HEK293T (cell line): ENCODE measurements around the gene SULT2B1.
A peak's percentile ranks its signal among the peaks of the same experiment; 100 is the strongest.
"Not testable (repeated sequence)": the region's sequence is repeated elsewhere in the genome, so short reads cannot be mapped to it uniquely, and the experiment has no call there.

Experiments
- CTCF ChIA-PET: fragments of 350-600 bp; formaldehyde crosslinking; extraction: SDS; loops from one replicate; lab custom pipeline; 2021; ENCODE audit warnings: antibody characterized with exemption, inconsistent platforms; lab: Yijun Ruan, JAX
- POLR2A ChIA-PET: fragments of 350-600 bp; formaldehyde crosslinking; extraction: SDS; loops from one replicate; lab custom pipeline; 2020; ENCODE audit warnings: antibody characterized with exemption, inconsistent platforms; lab: Yijun Ruan, JAX
- DNase-seq: peaks from one replicate; pipeline ENCODE4 v3.0.0; 2012; ENCODE audit warnings: mixed read lengths; ENCODE audit errors: extremely low spot score
- ARNT ChIP-seq: fragments of 450-650 bp; IDR thresholded peaks from 2 replicates; pipeline ENCODE4 v1.6.1; 2017; ENCODE audit warnings: mild to moderate bottlenecking
- BHLHE40 ChIP-seq: fragments of 450-650 bp; IDR thresholded peaks from 2 replicates; pipeline ENCODE4 v1.6.1; 2016; ENCODE audit warnings: mild to moderate bottlenecking, moderate library complexity, borderline replicate concordance
- CTBP1 ChIP-seq: fragments of 450-650 bp; IDR thresholded peaks from 2 replicates; pipeline ENCODE4 v1.6.1; 2016; ENCODE audit warnings: borderline replicate concordance
- ELF4 ChIP-seq: fragments of 450-650 bp; IDR thresholded peaks from 2 replicates; pipeline ENCODE4 v1.6.1; 2017; ENCODE audit warnings: antibody characterized with exemption
- FOXA1 ChIP-seq: fragments of 450-650 bp; IDR thresholded peaks from 2 replicates; pipeline ENCODE4 v1.6.1; 2016; ENCODE audit warnings: mild to moderate bottlenecking
- FOXK2 ChIP-seq: fragments of 450-650 bp; IDR thresholded peaks from 2 replicates; pipeline ENCODE4 v1.6.1; 2016; ENCODE audit warnings: mild to moderate bottlenecking
- FOXM1 ChIP-seq: fragments of 450-650 bp; IDR thresholded peaks from 2 replicates; pipeline ENCODE4 v1.6.1; 2017; ENCODE audit warnings: mild to moderate bottlenecking, borderline replicate concordance
- HDGF ChIP-seq: fragments of 450-650 bp; IDR thresholded peaks from 2 replicates; pipeline ENCODE4 v1.6.1; 2017; ENCODE audit warnings: antibody characterized with exemption, borderline replicate concordance
- L3MBTL2 ChIP-seq: fragments of 450-650 bp; conservative IDR thresholded peaks from 2 replicates; pipeline ENCODE4 v1.6.1; 2016; ENCODE audit warnings: mild to moderate bottlenecking
- LEF1 ChIP-seq: fragments of 450-650 bp; IDR thresholded peaks from 2 replicates; pipeline ENCODE4 v1.6.1; 2017; ENCODE audit warnings: mild to moderate bottlenecking, borderline replicate concordance
- NFRKB ChIP-seq: fragments of 450-650 bp; IDR thresholded peaks from 2 replicates; pipeline ENCODE4 v1.6.1; 2016; ENCODE audit warnings: mild to moderate bottlenecking, moderate library complexity
- SP1 ChIP-seq: fragments of 450-650 bp; IDR thresholded peaks from 2 replicates; pipeline ENCODE4 v1.6.1; 2017
- SUZ12 ChIP-seq: fragments of 450-650 bp; IDR thresholded peaks from 2 replicates; pipeline ENCODE4 v1.6.1; 2016; ENCODE audit warnings: mild to moderate bottlenecking
- TARDBP ChIP-seq: fragments of 450-650 bp; IDR thresholded peaks from 2 replicates; pipeline ENCODE4 v1.6.1; 2016
- ZNF384 ChIP-seq: fragments of 450-650 bp; IDR thresholded peaks from 2 replicates; pipeline ENCODE4 v1.6.1; 2016
- TF ChIP-seq, protein P1 (sequence below): fragments of 450-650 bp; IDR thresholded peaks from 2 replicates; pipeline ENCODE4 v1.6.1; 2016

The SULT2B1 gene

DNA sequence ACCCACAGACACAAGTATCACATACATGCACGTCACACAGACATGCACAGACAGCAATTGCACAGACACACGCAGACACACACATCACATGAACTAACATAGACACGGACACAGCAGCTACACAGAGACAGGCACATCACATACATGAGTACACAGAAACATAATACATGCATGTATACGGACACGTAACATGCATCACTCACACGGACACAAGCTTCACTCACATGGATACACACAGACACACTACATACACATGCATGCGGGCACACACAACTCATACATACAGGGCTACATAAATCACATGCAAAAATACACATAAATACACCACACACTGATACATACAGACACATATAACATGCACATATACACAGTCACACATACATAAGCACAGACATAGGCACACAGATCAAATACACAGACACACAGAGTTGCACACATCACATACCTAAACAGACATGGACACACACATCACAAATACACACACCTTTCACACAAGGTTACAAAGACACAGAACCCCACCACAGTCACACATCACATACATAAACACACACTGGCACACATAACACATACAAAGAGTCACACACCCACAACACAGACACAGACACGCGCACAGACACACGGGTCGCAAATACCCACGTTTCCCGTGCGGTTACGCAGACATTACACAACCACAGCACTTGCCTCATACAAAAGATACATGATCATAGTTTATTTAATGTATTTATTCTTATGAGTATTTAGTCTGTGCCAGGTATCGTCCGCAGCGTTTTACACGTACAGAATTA, 39.3 kb upstream of the SULT2B1 start:
- no peak for DNase-seq
- ChIA-PET POLR2A (interaction anchor here (1.6 to 2.1 kb wide), 4 partner anchors 19 to 106 kb away, joined by 6 to 9 read pairs (median 8); partner anchors contain the start of genes RPL18 and SPHK2), CTCF (no interaction called here)
- TF ChIP-seq FOXK2 = no peak
- TF ChIP-seq TARDBP = peak; percentile 29; the same call in 1 of the 2 replicates
- TF ChIP-seq, protein P1, sequence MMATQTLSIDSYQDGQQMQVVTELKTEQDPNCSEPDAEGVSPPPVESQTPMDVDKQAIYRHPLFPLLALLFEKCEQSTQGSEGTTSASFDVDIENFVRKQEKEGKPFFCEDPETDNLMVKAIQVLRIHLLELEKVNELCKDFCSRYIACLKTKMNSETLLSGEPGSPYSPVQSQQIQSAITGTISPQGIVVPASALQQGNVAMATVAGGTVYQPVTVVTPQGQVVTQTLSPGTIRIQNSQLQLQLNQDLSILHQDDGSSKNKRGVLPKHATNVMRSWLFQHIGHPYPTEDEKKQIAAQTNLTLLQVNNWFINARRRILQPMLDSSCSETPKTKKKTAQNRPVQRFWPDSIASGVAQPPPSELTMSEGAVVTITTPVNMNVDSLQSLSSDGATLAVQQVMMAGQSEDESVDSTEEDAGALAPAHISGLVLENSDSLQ = peak; percentile 31; the same call in 1 of the 2 replicates

DNA sequence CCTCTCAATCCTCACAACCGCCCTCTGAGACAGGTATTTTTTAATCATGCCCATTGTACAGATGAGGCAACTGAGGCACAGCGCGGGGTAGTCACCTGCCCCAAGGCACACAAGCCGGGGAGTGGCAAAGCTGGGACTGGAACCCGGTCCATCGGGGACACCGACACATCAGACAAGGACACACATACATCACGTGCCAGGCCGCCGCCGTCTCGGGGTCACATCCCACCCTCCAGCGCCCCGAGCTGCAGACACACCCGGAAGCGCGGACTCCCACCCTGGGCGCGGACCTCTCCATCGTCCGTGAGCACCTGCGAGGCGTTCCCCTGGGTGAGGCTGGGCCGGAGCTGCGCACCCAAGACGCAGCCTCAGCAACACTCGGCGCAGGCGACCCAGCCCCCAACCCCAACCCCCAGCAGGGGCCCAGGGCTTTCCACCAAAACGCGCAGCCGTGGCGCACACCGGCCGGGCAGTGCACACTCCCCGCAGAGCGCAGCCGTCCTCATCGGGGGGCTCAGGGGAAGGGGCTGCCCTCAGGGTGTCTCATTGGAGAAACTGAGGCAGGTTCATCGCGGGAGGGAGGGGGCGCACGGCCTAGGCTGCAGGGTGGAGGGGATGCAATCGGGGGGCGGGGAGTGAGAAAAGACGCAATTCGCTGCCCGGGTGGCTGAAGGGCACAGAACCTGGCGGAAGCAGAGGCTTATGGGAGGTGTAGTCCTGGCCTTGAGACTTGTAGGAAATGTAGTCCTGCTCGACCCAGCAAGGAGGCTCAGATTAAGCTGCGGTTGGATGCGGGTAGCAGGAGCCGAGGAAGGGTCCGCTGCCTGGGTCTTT, 38.5 kb upstream of the SULT2B1 start:
- ChIA-PET POLR2A (interaction anchor here (0.6 to 2.1 kb wide), 24 partner anchors 11 to 310 kb away, joined by 3 to 12 read pairs (median 4); partner anchors contain the start of genes RPL18 and SPHK2), CTCF (interaction anchor here (0.8 to 1.4 kb wide), 2 partner anchors 24 to 71 kb away, joined by 4 read pairs; no protein-coding TSS in a partner anchor)
- TF ChIP-seq FOXM1 (no peak), ZNF384 (no peak), NFRKB (no peak), BHLHE40 (no peak), SP1 (no peak), SUZ12 (no peak), FOXK2 (no peak), CTBP1 (no peak), ARNT (no peak), LEF1 (no peak), L3MBTL2 (no peak), ELF4 (no peak), FOXA1 (no peak), HDGF (no peak)
- TF ChIP-seq, protein P1 = no peak
- peak; percentile 81 for DNase-seq

DNA sequence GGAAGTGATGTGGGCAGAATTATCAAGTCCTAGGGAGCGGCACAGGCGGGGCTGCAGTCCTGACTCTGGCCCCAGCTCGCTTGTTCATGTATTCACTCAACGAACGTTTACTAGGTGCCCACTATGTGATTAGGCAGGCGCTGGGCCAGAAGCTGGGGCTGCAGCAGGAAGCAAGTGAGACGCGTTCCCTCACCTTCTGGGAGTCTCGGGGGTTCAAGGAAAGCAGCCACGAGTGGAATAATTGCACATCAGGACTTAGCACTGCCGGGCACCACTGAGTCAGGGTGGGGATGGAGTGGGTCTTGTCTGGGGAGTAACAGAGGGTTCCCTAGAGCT, 37.9 kb upstream of the SULT2B1 start:
- CTCF ChIA-PET = interaction anchor here (0.8 to 1.4 kb wide), 2 partner anchors 24 to 70 kb away, joined by 4 read pairs; no protein-coding TSS in a partner anchor
- TF ChIP-seq L3MBTL2 (no peak), NFRKB (no peak), FOXA1 (no peak), FOXM1 (no peak), FOXK2 (no peak), SP1 (no peak), ARNT (no peak), HDGF (no peak)
- POLR2A ChIA-PET = interaction anchor here (0.6 to 2.1 kb wide), 24 partner anchors 10 to 310 kb away, joined by 3 to 12 read pairs (median 4); partner anchors contain the start of genes RPL18 and SPHK2
- DNase-seq = no peak

DNA sequence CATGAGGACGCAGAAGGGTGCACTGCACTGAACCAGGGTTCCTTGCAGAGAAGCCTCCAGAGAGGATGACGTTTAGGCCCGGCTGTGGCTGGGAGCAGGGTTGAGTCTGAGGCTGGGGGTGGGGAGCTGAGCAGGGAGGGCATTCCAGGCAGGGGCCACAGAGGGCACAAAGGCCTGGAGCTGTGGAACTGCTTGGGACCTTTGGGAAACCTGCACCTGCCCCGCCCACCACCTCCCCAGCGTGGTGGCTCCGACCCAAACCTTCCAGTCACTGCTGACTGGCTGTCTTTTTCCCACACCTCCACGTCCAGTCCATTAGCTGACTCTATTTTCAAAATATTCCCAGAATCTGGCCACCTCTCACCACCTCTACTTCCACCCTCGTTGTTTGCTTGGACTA, 35.4 kb upstream of the SULT2B1 start:
- TF ChIP-seq FOXA1 = no peak
- no peak for TF ChIP-seq L3MBTL2
- no peak for TF ChIP-seq SUZ12
- TF ChIP-seq, protein P1 = no peak
- no peak for TF ChIP-seq ELF4
- no peak for TF ChIP-seq ARNT
- TF ChIP-seq SP1 = no peak
- no peak for TF ChIP-seq CTBP1
- ChIA-PET POLR2A (no interaction called here), CTCF (no interaction called here)
- no peak for DNase-seq

DNA sequence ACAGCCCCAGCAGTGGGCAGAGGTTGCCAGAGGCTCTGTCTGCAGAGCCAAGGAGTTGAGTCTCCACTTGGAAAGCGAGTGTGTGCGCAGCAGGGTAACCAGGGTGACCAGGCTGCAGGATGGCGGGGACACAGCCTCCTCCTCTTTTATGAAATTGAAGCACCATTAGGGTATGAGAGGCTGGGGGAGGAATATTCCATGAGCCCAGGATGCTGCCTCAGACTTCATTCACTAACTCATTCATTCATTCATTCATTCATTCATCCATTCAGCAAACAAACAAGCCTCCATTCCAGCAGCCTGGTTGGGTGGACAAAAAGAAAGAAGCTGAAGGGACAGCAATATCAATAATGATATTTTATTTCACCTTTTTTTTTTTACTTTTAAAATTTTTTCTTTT, 33.8 kb upstream of the SULT2B1 start:
- CTCF ChIA-PET = no interaction called here
- DNase-seq = no peak

DNA sequence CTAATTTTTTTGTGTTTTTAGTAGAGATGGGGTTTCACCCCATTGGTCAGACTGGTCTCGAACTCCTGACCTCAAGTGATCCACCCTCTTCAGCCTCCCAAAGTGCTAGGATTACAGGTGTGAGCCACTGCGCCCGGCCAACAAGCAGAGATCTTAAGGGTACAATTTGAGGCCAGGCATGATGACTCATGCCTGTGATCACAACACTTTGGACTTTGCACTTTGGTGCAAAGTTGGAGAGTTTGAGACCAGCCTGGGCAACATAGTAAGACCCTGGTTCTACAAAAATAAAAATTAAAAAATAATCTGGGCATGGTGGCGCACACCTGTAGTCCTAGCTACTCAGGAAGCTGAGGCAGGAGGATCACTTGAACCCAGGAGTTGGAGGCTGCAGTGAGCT, 32.5 kb upstream of the SULT2B1 start:
- POLR2A ChIA-PET, DNase-seq: not testable (repeated sequence)
- CTCF ChIA-PET = interaction anchor here (0.7 kb wide), 1 partner anchor 1697 kb away, joined by 3 read pairs; no protein-coding TSS in a partner anchor

More for the DNA sequence above, 33.8 kb upstream of the SULT2B1 start:
- no peak for TF ChIP-seq TARDBP
- TF ChIP-seq FOXK2 = no peak
- POLR2A ChIA-PET = no interaction called here

DNA sequence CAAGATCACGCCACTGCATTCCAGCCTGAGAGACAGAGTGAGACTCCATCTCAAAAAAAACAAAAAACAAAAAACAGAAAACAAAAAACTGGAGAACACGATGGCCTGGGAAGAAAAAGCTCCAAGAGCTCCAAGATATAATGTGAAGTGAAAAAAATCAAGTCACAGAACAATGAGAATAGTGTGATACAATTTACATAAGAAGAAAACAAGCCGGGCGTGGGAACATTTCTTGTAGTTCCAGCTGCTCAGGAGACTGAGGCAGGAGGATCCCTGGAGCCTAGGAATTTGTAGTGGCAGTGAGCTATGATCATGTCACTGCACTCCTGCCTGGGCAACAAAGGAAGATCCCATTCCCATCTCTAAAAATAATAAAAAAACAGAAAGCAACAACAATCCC, 31.8 kb upstream of the SULT2B1 start:
- no peak for DNase-seq
- POLR2A ChIA-PET = no interaction called here
- CTCF ChIA-PET = interaction anchor here (0.7 kb wide), 1 partner anchor 65 kb away, joined by 4 read pairs; no protein-coding TSS in a partner anchor
- TF ChIP-seq SUZ12 (no peak), ZNF384 (no peak), HDGF (no peak), BHLHE40 (no peak), L3MBTL2 (no peak), CTBP1 (no peak), ARNT (no peak), NFRKB (no peak), LEF1 (no peak), FOXM1 (no peak), FOXA1 (no peak), TARDBP (no peak), FOXK2 (no peak)
- TF ChIP-seq, protein P1 = no peak
